Nephron progenitor cell (in vitro differentiated cells): ENCODE results near the gene SLC8A1.

Experiments
- DNase-seq: peaks from one replicate; pipeline ENCODE4 v3.0.0; 2021
- H3K27ac Mint-ChIP-seq: 2 replicates; pipeline ENCODE4 v1.8.0; 2021; ENCODE audit warnings: mild to moderate bottlenecking, moderate library complexity, mixed read lengths
- H3K27me3 Mint-ChIP-seq: 2 replicates; pipeline ENCODE4 v1.8.0; 2021; ENCODE audit warnings: mild to moderate bottlenecking, low read depth, mixed read lengths; ENCODE audit not compliant: poor library complexity
- H3K36me3 Mint-ChIP-seq: 2 replicates; pipeline ENCODE4 v1.8.0; 2021; ENCODE audit warnings: low read depth, mixed read lengths
- H3K4me1 Mint-ChIP-seq: 2 replicates; pipeline ENCODE4 v1.8.0; 2021; ENCODE audit warnings: mixed read lengths
- H3K4me3 Mint-ChIP-seq: 2 replicates; pipeline ENCODE4 v1.8.0; 2021; ENCODE audit warnings: mild to moderate bottlenecking, moderate library complexity, mixed read lengths
- H3K9me3 Mint-ChIP-seq: 2 replicates; pipeline ENCODE4 v1.8.0; 2021; ENCODE audit warnings: mild to moderate bottlenecking, moderate library complexity, mixed read lengths
- TF ChIP-seq, protein P1 (sequence below): fragments of 200-600 bp; sonication (generic); IDR thresholded peaks from 2 replicates; pipeline ENCODE4 v1.5.0; 2021; ENCODE audit warnings: antibody characterized with exemption

SLC8A1 gene

GRCh38 chr2:40210968-40211353 is 240.9 kb downstream of the SLC8A1 start:
- H3K27me3 Mint-ChIP-seq, result peaks cover 4% of the 10 kb centered on the region
- H3K27ac Mint-ChIP-seq, result no peak overlapping the region
- peaks cover 11% of the 10 kb centered on the region for H3K4me1 Mint-ChIP-seq
- H3K4me3 Mint-ChIP-seq, result no peak overlapping the region
- no peaks in the 10 kb centered on the region for H3K9me3 Mint-ChIP-seq
- TF ChIP-seq, protein P1, sequence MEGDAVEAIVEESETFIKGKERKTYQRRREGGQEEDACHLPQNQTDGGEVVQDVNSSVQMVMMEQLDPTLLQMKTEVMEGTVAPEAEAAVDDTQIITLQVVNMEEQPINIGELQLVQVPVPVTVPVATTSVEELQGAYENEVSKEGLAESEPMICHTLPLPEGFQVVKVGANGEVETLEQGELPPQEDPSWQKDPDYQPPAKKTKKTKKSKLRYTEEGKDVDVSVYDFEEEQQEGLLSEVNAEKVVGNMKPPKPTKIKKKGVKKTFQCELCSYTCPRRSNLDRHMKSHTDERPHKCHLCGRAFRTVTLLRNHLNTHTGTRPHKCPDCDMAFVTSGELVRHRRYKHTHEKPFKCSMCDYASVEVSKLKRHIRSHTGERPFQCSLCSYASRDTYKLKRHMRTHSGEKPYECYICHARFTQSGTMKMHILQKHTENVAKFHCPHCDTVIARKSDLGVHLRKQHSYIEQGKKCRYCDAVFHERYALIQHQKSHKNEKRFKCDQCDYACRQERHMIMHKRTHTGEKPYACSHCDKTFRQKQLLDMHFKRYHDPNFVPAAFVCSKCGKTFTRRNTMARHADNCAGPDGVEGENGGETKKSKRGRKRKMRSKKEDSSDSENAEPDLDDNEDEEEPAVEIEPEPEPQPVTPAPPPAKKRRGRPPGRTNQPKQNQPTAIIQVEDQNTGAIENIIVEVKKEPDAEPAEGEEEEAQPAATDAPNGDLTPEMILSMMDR, result no peak
- DNase-seq, result no peak
- H3K36me3 Mint-ChIP-seq, result no peaks in the 10 kb centered on the region

- Mint-ChIP-seq H3K36me3 (no peaks in the 10 kb centered on the region), H3K27me3 (peaks cover 4% of the 10 kb centered on the region), H3K27ac (no peak overlapping the region), H3K4me1 (peaks cover 11% of the 10 kb centered on the region), H3K4me3 (no peak overlapping the region), H3K9me3 (no peaks in the 10 kb centered on the region)
- TF ChIP-seq, protein P1, result no peak
- DNase-seq, result no peak
Measured at GRCh38 chr2:40210344-40210967, 241.4 kb downstream of the SLC8A1 start.

DNA sequence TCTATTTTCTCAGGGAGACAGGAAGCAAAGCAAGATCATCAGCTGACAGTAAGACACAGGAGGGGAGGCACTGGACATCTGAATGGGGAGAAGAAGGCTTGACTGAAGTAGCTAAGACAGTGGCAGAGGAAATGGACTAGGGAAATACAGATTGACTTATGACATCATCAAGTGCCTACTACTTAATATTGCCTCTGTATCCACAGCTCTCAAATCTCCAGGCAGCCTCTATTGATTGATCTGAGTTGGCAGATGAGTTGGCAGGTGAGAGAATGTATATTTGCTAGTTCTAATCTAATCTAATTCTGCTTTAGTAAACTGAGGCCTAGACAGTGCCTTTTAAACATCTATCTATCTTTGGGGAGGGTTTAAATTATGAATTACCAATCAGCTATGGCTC is 242.1 kb downstream of the SLC8A1 start:
- no peak for DNase-seq
- peaks cover 4% of the 10 kb centered on the region for H3K27me3 Mint-ChIP-seq
- H3K36me3 Mint-ChIP-seq, result no peaks in the 10 kb centered on the region
- no peaks in the 10 kb centered on the region for H3K9me3 Mint-ChIP-seq
- TF ChIP-seq, protein P1, result no peak
- no peak overlapping the region for H3K4me3 Mint-ChIP-seq
- H3K27ac Mint-ChIP-seq, result no peak overlapping the region
- H3K4me1 Mint-ChIP-seq, result peaks cover 11% of the 10 kb centered on the region

DNA sequence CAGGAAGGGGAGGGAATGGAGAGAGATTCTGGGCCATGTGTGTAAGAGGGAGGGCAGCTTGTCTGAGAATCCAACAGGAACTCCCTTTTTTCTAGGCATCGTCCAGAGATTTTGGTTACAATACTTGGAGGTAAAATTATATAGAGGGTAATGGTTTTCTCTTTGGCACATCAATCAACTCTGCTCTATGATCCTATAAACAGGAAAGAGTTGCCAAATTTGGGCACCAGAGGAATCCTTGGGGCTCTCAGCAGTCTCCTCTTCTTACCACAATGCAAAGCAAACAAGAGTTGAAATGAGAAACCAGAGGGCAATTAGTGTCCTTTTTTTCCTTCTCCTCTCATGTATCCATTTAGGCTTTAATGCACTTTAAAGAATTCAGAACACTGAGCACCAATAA is 243.4 kb downstream of the SLC8A1 start:
- TF ChIP-seq, protein P1, result no peak
- Mint-ChIP-seq H3K27me3 (no peaks in the 10 kb centered on the region), H3K4me1 (peaks cover 11% of the 10 kb centered on the region), H3K9me3 (no peaks in the 10 kb centered on the region), H3K36me3 (no peaks in the 10 kb centered on the region), H3K4me3 (no peak overlapping the region), H3K27ac (no peak overlapping the region)
- no peak for DNase-seq

- Mint-ChIP-seq H3K4me1 (peaks cover 11% of the 10 kb centered on the region), H3K4me3 (no peak overlapping the region), H3K9me3 (no peaks in the 10 kb centered on the region), H3K27me3 (no peaks in the 10 kb centered on the region), H3K36me3 (no peaks in the 10 kb centered on the region), H3K27ac (no peak overlapping the region)
- TF ChIP-seq, protein P1, result no peak
- no peak for DNase-seq
Measured at GRCh38 chr2:40204268-40204667, 247.6 kb downstream of the SLC8A1 start.

- Mint-ChIP-seq H3K36me3 (no peaks in the 10 kb centered on the region), H3K4me3 (no peak overlapping the region)
- TF ChIP-seq, protein P1, result no peak
Measured at GRCh38 chr2:40202798-40203400, 249.0 kb downstream of the SLC8A1 start.

More at GRCh38 chr2:40202798-40203400, 249.0 kb downstream of the SLC8A1 start:
- no peaks in the 10 kb centered on the region for H3K9me3 Mint-ChIP-seq
- no peaks in the 10 kb centered on the region for H3K27me3 Mint-ChIP-seq
- H3K4me1 Mint-ChIP-seq, result peaks cover 3% of the 10 kb centered on the region
- DNase-seq, result no peak
- no peak overlapping the region for H3K27ac Mint-ChIP-seq
